H1 (cell line): ENCODE measurements around the gene TOP2A. TPM values are rescaled to one million over a fixed set of nuclear protein-coding genes. Genes with fewer than 3 reads are reported as not detected.

Source experiments
- CTCF ChIA-PET: fragments of 300-600 bp; sonication (Branson Sonifier 250); formaldehyde crosslinking; loops from one replicate; lab custom pipeline; 2021; ENCODE audit not compliant: partially characterized antibody; lab: Charles Lee
- POLR2A ChIA-PET: fragments of 300-600 bp; sonication (Branson Sonifier 250); formaldehyde crosslinking; loops from one replicate; lab custom pipeline; 2021; ENCODE audit warnings: inconsistent platforms; ENCODE audit not compliant: partially characterized antibody; lab: Charles Lee
- DNase-seq, 2 experiments: peaks; one replicate each; pipeline versions ENCODE4 v3.0.0 to v3.0.0-alpha.2; 2010 to 2022; ENCODE audit warnings: low spot score in 2 of 2, low read depth in 1 of 2, mixed read lengths in 1 of 2
- FAIRE-seq: peaks from 2 replicates; lab custom pipeline; 2011; peaks lifted over from hg19 to GRCh38; lab: Jason Lieb, UNC
- H2AFZ ChIP-seq: 2 replicates; pipeline ENCODE4 v1.8.1; 2012; ENCODE audit warnings: low read length, inconsistent platforms
- H2AK5ac ChIP-seq: 2 replicates; pipeline ENCODE4 v1.6.1; 2013; ENCODE audit warnings: low read depth, low read length
- H2BK120ac ChIP-seq: replicated peaks from 2 replicates; pipeline ENCODE3; 2013; ENCODE audit warnings: low read depth, low read length, inconsistent platforms
- H2BK12ac ChIP-seq: 2 replicates; pipeline ENCODE4 v1.6.1; 2013; ENCODE audit warnings: low read depth, low read length
- H2BK15ac ChIP-seq: 2 replicates; pipeline ENCODE4 v1.6.1; 2013; ENCODE audit warnings: low read length
- H2BK20ac ChIP-seq: 2 replicates; pipeline ENCODE4 v1.6.1; 2013; ENCODE audit warnings: low read length
- H2BK5ac ChIP-seq: 2 replicates; pipeline ENCODE4 v1.6.1; 2013; ENCODE audit warnings: low read depth, low read length
- H3K14ac ChIP-seq: 2 replicates; pipeline ENCODE4 v1.6.1; 2013; ENCODE audit warnings: inconsistent platforms; ENCODE audit not compliant: insufficient read length
- H3K18ac ChIP-seq: 2 replicates; pipeline ENCODE4 v1.6.1; 2013; ENCODE audit warnings: low read length; ENCODE audit errors: extremely low read depth
- H3K23ac ChIP-seq: 2 replicates; pipeline ENCODE4 v1.6.1; 2013; ENCODE audit warnings: inconsistent platforms; ENCODE audit not compliant: insufficient read length
- H3K23me2 ChIP-seq: 2 replicates; pipeline ENCODE4 v1.6.1; 2013; ENCODE audit warnings: low read depth, low read length
- H3K27ac ChIP-seq: 2 replicates; pipeline ENCODE4 v1.6.1; 2011; ENCODE audit warnings: low read depth, low read length, inconsistent platforms
- H3K27me3 ChIP-seq, 4 experiments: replicated peaks in 1 of 4; 1 replicate in 1 of 4; 2 replicates in 3 of 4; pipeline versions ENCODE4 v1.6.1 to v1.8.1; 2011 to 2013; ENCODE audit warnings: low read length in 3 of 4, mild to moderate bottlenecking in 3 of 4, inconsistent platforms in 2 of 4, mixed read lengths in 2 of 4, moderate library complexity in 1 of 4; ENCODE audit not compliant: control insufficient read depth in 3 of 4, insufficient read depth in 3 of 4; ENCODE audit errors: extremely low read depth in 1 of 4
- H3K36me3 ChIP-seq, 4 experiments: 2 replicates each; pipeline versions ENCODE4 v1.6.1 to v1.8.1; 2011 to 2013; ENCODE audit warnings: mild to moderate bottlenecking in 4 of 4, low read length in 3 of 4, moderate library complexity in 2 of 4, control low read depth in 1 of 4, inconsistent platforms in 1 of 4; ENCODE audit not compliant: insufficient read depth in 4 of 4, control insufficient read depth in 2 of 4
- H3K4ac ChIP-seq: replicated peaks from 2 replicates; pipeline ENCODE3; 2013; ENCODE audit warnings: low read length, low read depth, mixed read lengths, inconsistent platforms; ENCODE audit not compliant: insufficient read length
- H3K4me1 ChIP-seq, 4 experiments: replicated peaks in 1 of 4; 1 replicate in 1 of 4; 2 replicates in 3 of 4; pipeline versions ENCODE4 v1.6.1 to v1.8.1; 2011 to 2013; ENCODE audit warnings: low read length in 3 of 4, inconsistent platforms in 2 of 4, mixed read lengths in 1 of 4; ENCODE audit not compliant: insufficient read depth in 4 of 4, control insufficient read depth in 3 of 4
- H3K4me2 ChIP-seq, 2 experiments: 2 replicates each; pipeline versions ENCODE4 v1.6.1 to v1.8.1; 2011 to 2013; ENCODE audit warnings: low read depth in 2 of 2, low read length in 2 of 2, control low read depth in 1 of 2, inconsistent platforms in 1 of 2, mild to moderate bottlenecking in 1 of 2; ENCODE audit not compliant: insufficient read depth in 1 of 2
- H3K4me3 ChIP-seq, 4 experiments: fragments of 200-600, 300-600 bp in 1 of 4; sonication (generic), shearing (Covaris generic), sonication (Bioruptor Twin) in 1 of 4; 2 replicates each; pipeline versions ENCODE4 v1.5.1 to v1.8.1; 2011 to 2016; ENCODE audit warnings: low read length in 4 of 4, low read depth in 3 of 4, control low read depth in 2 of 4, inconsistent platforms in 2 of 4, mild to moderate bottlenecking in 2 of 4, mixed read lengths in 1 of 4, moderate library complexity in 1 of 4; ENCODE audit not compliant: insufficient read depth in 2 of 4; ENCODE audit errors: extremely low read depth in 1 of 4
- H3K56ac ChIP-seq: replicated peaks from 2 replicates; pipeline ENCODE3; 2013; ENCODE audit warnings: low read depth, mild to moderate bottlenecking, mixed read lengths, low read length, inconsistent platforms; ENCODE audit not compliant: insufficient read length
- H3K79me1 ChIP-seq: 2 replicates; pipeline ENCODE4 v1.6.1; 2013; ENCODE audit warnings: low read depth, low read length, control low read depth
- H3K79me2 ChIP-seq, 2 experiments: 2 replicates each; pipeline versions ENCODE4 v1.6.1 to v1.8.1; 2012 to 2013; ENCODE audit warnings: low read length in 2 of 2, mild to moderate bottlenecking in 2 of 2, inconsistent platforms in 1 of 2; ENCODE audit not compliant: insufficient read depth in 2 of 2, control insufficient read depth in 1 of 2
- H3K9ac ChIP-seq, 4 experiments: replicated peaks in 1 of 4; 1 replicate in 1 of 4; 2 replicates in 3 of 4; pipeline versions ENCODE4 v1.6.1 to v1.8.1; 2011 to 2013; ENCODE audit warnings: low read depth in 3 of 4, low read length in 3 of 4, control low read depth in 2 of 4, mild to moderate bottlenecking in 2 of 4, moderate library complexity in 2 of 4, inconsistent platforms in 1 of 4; ENCODE audit errors: extremely low read depth in 1 of 4
- H3K9me3 ChIP-seq, 2 experiments: 2 replicates each; pipeline versions ENCODE4 v1.6.1 to v1.8.1; 2012 to 2013; ENCODE audit warnings: mild to moderate bottlenecking in 2 of 2, moderate library complexity in 2 of 2, control low read depth in 1 of 2, inconsistent platforms in 1 of 2, low read depth in 1 of 2, low read length in 1 of 2, mixed read lengths in 1 of 2; ENCODE audit not compliant: insufficient read depth in 2 of 2
- H4K20me1 ChIP-seq, 2 experiments: replicated peaks in 1 of 2; 2 replicates each; pipeline versions ENCODE3 to v1.8.1; 2011 to 2013; ENCODE audit warnings: inconsistent platforms in 2 of 2, low read length in 2 of 2, mild to moderate bottlenecking in 1 of 2; ENCODE audit not compliant: insufficient read depth in 2 of 2, control insufficient read depth in 1 of 2
- H4K5ac ChIP-seq: 2 replicates; pipeline ENCODE4 v1.6.1; 2013; ENCODE audit warnings: low read length, low read depth, mixed read lengths, inconsistent platforms; ENCODE audit not compliant: insufficient read length
- H4K8ac ChIP-seq: 2 replicates; pipeline ENCODE4 v1.8.0; 2013; ENCODE audit warnings: mild to moderate bottlenecking, moderate library complexity, low read length, inconsistent platforms; ENCODE audit not compliant: insufficient read depth; ENCODE audit errors: extremely low read depth
- H4K91ac ChIP-seq: replicated peaks from 2 replicates; pipeline ENCODE3; 2013; ENCODE audit warnings: low read length, mixed read lengths, inconsistent platforms; ENCODE audit not compliant: insufficient read length
- BRCA1 ChIP-seq: IDR thresholded peaks from 2 replicates; pipeline ENCODE4 v1.6.1; 2012; ENCODE audit warnings: low read depth, low read length, improper control_type of control experiment
- CTBP2 ChIP-seq: IDR thresholded peaks from 2 replicates; pipeline ENCODE4 v1.7.0; 2011; ENCODE audit warnings: borderline replicate concordance, mild to moderate bottlenecking, moderate library complexity, mixed read lengths, low read length; ENCODE audit not compliant: insufficient read depth, insufficient read length
- KDM4A ChIP-seq: IDR thresholded peaks from one replicate; pipeline ENCODE4 v1.7.1; 2012; ENCODE audit warnings: low read depth, mild to moderate bottlenecking, moderate library complexity, low read length, inconsistent platforms; ENCODE audit not compliant: severe bottlenecking
- NRF1 ChIP-seq: IDR thresholded peaks from 2 replicates; pipeline ENCODE4 v1.6.1; 2011; ENCODE audit warnings: mild to moderate bottlenecking, low read depth, low read length, improper control_type of control experiment
- POLR2AphosphoS5 ChIP-seq: IDR thresholded peaks from 2 replicates; pipeline ENCODE4 v1.6.1; 2011; ENCODE audit warnings: low read depth, low read length
- WGBS, 2 experiments: shearing (Covaris generic) in 1 of 2; methylation state at CpG; one replicate each; pipeline versions ENCODE4 v1.1.6 to v1.1.7; 2013 to 2015; ENCODE audit warnings: low lambda C conversion rate in 2 of 2, mixed read lengths in 2 of 2, inconsistent platforms in 1 of 2, low coverage in 1 of 2, missing lambda C conversion rate in 1 of 2; ENCODE audit not compliant: insufficient replicate concordance in 2 of 2, insufficient coverage in 1 of 2, insufficient read length in 1 of 2; ENCODE audit errors: extremely low coverage in 1 of 2, missing lambda C conversion rate in 1 of 2; 5-methylcytosine and 5-hydroxymethylcytosine counted together
- polyA plus RNA-seq, 7 experiments: library from polyadenylated mRNA; depleted of rRNA in 3 of 7; stranded (reverse) in 5 of 7; unstranded in 2 of 7; fragments of >200 nt in 5 of 7; fragments of 200-250 nt in 2 of 7; gene quantifications; 1 replicate in 5 of 7; 2 replicates in 1 of 7; 4 replicates in 1 of 7; pipeline versions ENCODE4 v1.2.1 to v1.2.3, GENCODE V29; 2011 to 2013; ENCODE audit warnings: missing spikeins in 2 of 7, mixed read lengths in 2 of 7
- total RNA-seq: library from RNA; stranded (reverse); fragmentation: NEBNext Ultra II Directional; extraction: Animal tissue kit (Norgen Biotek cat#: 25700); gene quantifications from 2 replicates; pipeline ENCODE4 v1.2.1, GENCODE V29; 2021
- TF ChIP-seq, protein P1 (sequence below): IDR thresholded peaks from 2 replicates; pipeline ENCODE4 v1.6.1; 2011; ENCODE audit warnings: low read length, improper control_type of control experiment

The TOP2A gene
- total and polyA plus RNA-seq, 2 of the 8 experiments (the other 6 are each of a cell fraction or from before 2014, with no cell fraction given) = 83.1 to 291 TPM

DNA sequence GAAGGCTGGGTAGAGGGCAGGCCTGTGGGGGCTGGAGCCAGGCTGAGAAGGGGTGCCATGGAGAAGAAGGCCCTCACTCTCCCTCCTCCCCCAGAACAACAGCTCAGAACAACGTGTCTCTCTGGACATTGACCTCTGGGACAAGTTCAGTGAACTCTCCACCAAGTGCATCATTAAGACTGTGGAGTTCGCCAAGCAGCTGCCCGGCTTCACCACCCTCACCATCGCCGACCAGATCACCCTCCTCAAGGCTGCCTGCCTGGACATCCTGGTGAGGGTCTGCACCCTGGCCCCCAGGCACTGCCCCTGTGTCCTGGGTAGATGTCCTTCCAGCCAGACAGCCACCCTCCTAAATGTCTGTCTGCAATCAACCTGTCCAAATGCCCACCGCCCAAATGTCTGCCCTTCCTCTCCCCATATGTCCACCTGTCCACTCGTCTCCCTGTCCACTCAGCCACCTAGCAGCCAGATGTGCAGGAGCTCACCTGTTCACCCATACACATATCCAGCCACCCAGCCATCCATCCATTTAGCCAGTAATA, 65.4 kb downstream of the TOP2A start:
- peaks cover 0 to 35% (median 25%) of the 10 kb centered on the region in 4 experiments; a peak in 6 of 7 replicates for H3K4me1 ChIP-seq
- ChIA-PET CTCF (interaction anchor here (0.6 to 30.8 kb wide), 9 partner anchors 8 to 325 kb away, joined by 3 to 1198 read pairs (median 4); partner anchors contain the start of gene RARA), POLR2A (interaction anchor here (0.7 to 27.8 kb wide), 7 partner anchors 9 to 345 kb away, joined by 3 to 570 read pairs (median 3); partner anchors contain the start of genes CDC6, GJD3 and RARA)
- no peak for TF ChIP-seq NRF1
- TF ChIP-seq BRCA1 = no peak
- no peak for TF ChIP-seq CTBP2
- TF ChIP-seq, protein P1, sequence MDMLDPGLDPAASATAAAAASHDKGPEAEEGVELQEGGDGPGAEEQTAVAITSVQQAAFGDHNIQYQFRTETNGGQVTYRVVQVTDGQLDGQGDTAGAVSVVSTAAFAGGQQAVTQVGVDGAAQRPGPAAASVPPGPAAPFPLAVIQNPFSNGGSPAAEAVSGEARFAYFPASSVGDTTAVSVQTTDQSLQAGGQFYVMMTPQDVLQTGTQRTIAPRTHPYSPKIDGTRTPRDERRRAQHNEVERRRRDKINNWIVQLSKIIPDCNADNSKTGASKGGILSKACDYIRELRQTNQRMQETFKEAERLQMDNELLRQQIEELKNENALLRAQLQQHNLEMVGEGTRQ = no peak
- TF ChIP-seq POLR2AphosphoS5 = no peak
- no peak for TF ChIP-seq KDM4A

More for the DNA sequence above, 65.4 kb downstream of the TOP2A start:
- Histone ChIP-seq H3K79me1 (peaks cover 5% of the 10 kb centered on the region; the same call in 1 of the 2 replicates), H2BK12ac (no peak overlapping the region), H3K14ac (no peak overlapping the region), H3K18ac (no peak overlapping the region), H3K56ac (no peak overlapping the region), H4K91ac (no peak overlapping the region), H4K5ac (no peak overlapping the region), H3K9ac (no peak overlapping the region), H4K8ac (peak overlapping the region; percentile 25; the same call in 1 of the 2 replicates), H2BK15ac (no peak overlapping the region), H3K4me2 (no peak overlapping the region), H3K79me2 (no peaks in the 10 kb centered on the region), H2BK120ac (no peak overlapping the region), H3K4me3 (no peak overlapping the region), H3K27ac (no peak overlapping the region), H3K4ac (no peak overlapping the region), H3K9me3 (no peaks in the 10 kb centered on the region), H3K27me3 (peaks cover 2 to 28% (median 24%) of the 10 kb centered on the region in 4 experiments), H2BK5ac (no peak overlapping the region), H2BK20ac (no peak overlapping the region), H2AFZ (no peak overlapping the region), H3K23me2 (no peaks in the 10 kb centered on the region; the same call in 1 of the 2 replicates), H3K23ac (no peak overlapping the region), H2AK5ac (no peak overlapping the region), H4K20me1 (peaks cover 21 to 34% of the 10 kb centered on the region in 2 experiments), H3K36me3 (no peaks in the 10 kb centered on the region)
- 95% methylated on average over 7 of the region's 7 CpGs; no CpG with 5 or more reads in 1 of the 2 experiments for WGBS, 2 experiments
- FAIRE-seq (no peak), DNase-seq (no peak)
